ENCODE data around the gene CRHR1. TPM values are rescaled to one million over a fixed set of nuclear protein-coding genes. Genes with fewer than 3 reads are reported as not detected.

The CRHR1 gene
- polyA plus RNA-seq, 2 of the 4 experiments (the other 2 are of a cell fraction): 0.09 to 0.12 TPM

- TF ChIP-seq CTCF (IDR thresholded peaks at IDR 0.05): no peak
Measured at GRCh38 chr17:45734598-45734997, 49.5 kb upstream of the CRHR1 start (continued).

GRCh38 chr17:45735488-45735887 lies 48.6 kb upstream of the CRHR1 start:
- TF ChIP-seq MAFK (IDR thresholded peaks at IDR 0.05; ENCODE audit: partially characterized antibody) (peak; percentile 86), CBX2 (IDR thresholded peaks at IDR 0.05; ENCODE audit: borderline replicate concordance, low read depth) (no peak)
- no peaks in the 10 kb centered on the region for H3K4me1 ChIP-seq
- no peak for DNase-seq (ENCODE audit: low read depth in 1 of 2, low spot score in 1 of 2)
- no peak overlapping the region for H3K27ac ChIP-seq
- H3K9me3 ChIP-seq: peaks cover 22% of the 10 kb centered on the region
- CTCF ChIA-PET: no interaction called here
- WGBS (ENCODE audit: missing lambda C conversion rate): 0% methylated on average over 1 of the region's 1 CpG
- H3K4me3 ChIP-seq: no peak overlapping the region
- POLR2A ChIA-PET: no interaction called here
- no peak overlapping the region for H3K4me2 ChIP-seq
- FAIRE-seq: no peak
- no peak for ATAC-seq

- Histone ChIP-seq H3K27ac (no peak overlapping the region), H3K9me3 (no peaks in the 10 kb centered on the region; the same call in 2 of the 3 replicates), H3K4me2 (no peak overlapping the region), H3K4me3 (no peak overlapping the region), H3K4me1 (no peaks in the 10 kb centered on the region)
- ChIA-PET POLR2A (no interaction called here), CTCF (interaction anchor here (0.7 to 1.9 kb wide), 3 partner anchors 17 to 43 kb away, joined by 3 to 4 read pairs (median 4); no protein-coding TSS in a partner anchor)
- FAIRE-seq: no peak
- no peak for ATAC-seq
- TF ChIP-seq CHD2 (IDR thresholded peaks at IDR 0.05; ENCODE audit: low read length, partially characterized antibody) (no peak), RFX5 (IDR thresholded peaks at IDR 0.05) (no peak), MAFK (IDR thresholded peaks at IDR 0.05; ENCODE audit: partially characterized antibody) (no peak), BCL3 (IDR thresholded peaks at IDR 0.05) (no peak), ZSCAN20 (CRISPR knock-in tag; IDR thresholded peaks at IDR 0.05) (no peak), HOXB13 (CRISPR knock-in tag; IDR thresholded peaks at IDR 0.05; ENCODE audit: low read depth) (no peak), CHD4 (IDR thresholded peaks at IDR 0.05; ENCODE audit: borderline replicate concordance) (no peak), TFCP2L1 (CRISPR knock-in tag; IDR thresholded peaks at IDR 0.05) (no peak), MYC (IDR thresholded peaks at IDR 0.05; ENCODE audit: borderline replicate concordance, low read length) (no peak), RNF2 (IDR thresholded peaks at IDR 0.05; ENCODE audit: borderline replicate concordance, low read depth) (no peak), RARB (CRISPR knock-in tag; IDR thresholded peaks at IDR 0.05) (no peak), EP300 (IDR thresholded peaks at IDR 0.05) (no peak), CEBPB (IDR thresholded peaks at IDR 0.05) (no peak), EHF (CRISPR knock-in tag; IDR thresholded peaks at IDR 0.05) (no peak)
- no peak for DNase-seq (ENCODE audit: low read depth in 1 of 2, low spot score in 1 of 2)
- 75% methylated on average over 2 of the region's 2 CpGs for WGBS (ENCODE audit: missing lambda C conversion rate)
Measured at GRCh38 chr17:45739786-45740185, 44.3 kb upstream of the CRHR1 start.

- TF ChIP-seq PHF8 (IDR thresholded peaks at IDR 0.05; ENCODE audit: borderline replicate concordance, low read depth) (no peak), ELK1 (IDR thresholded peaks at IDR 0.05; ENCODE audit: low read depth, low read length) (no peak), FOSB (CRISPR knock-in tag; IDR thresholded peaks at IDR 0.05) (no peak), CBX8 (IDR thresholded peaks at IDR 0.05) (no peak), RCOR1 (IDR thresholded peaks at IDR 0.05; ENCODE audit: low read depth, low read length) (no peak), HOXA7 (CRISPR knock-in tag; IDR thresholded peaks at IDR 0.05) (no peak), EP300 (IDR thresholded peaks at IDR 0.05) (no peak), TFCP2L1 (CRISPR knock-in tag; IDR thresholded peaks at IDR 0.05) (no peak), CHD4 (IDR thresholded peaks at IDR 0.05; ENCODE audit: borderline replicate concordance) (no peak), NFE2L2 (conservative IDR thresholded peaks at IDR 0.05; ENCODE audit: low read length) (no peak), BHLHE40 (IDR thresholded peaks at IDR 0.05; ENCODE audit: low read depth, low read length) (no peak)
- POLR2A ChIA-PET: no interaction called here
- peak; percentile 63 to 77 for DNase-seq (ENCODE audit: low read depth in 1 of 2, low spot score in 1 of 2)
- no peak overlapping the region for H3K4me2 ChIP-seq
- H3K4me3 ChIP-seq: no peak overlapping the region
- CTCF ChIA-PET: interaction anchor here (1.0 to 1.2 kb wide), 2 partner anchors 42 to 101 kb away, joined by 3 to 4 read pairs; no protein-coding TSS in a partner anchor
- no peak for FAIRE-seq
- peak; percentile 37 to 96; a peak in 3 of 6 replicates for ATAC-seq
- WGBS (ENCODE audit: missing lambda C conversion rate): 61% methylated on average over 5 of the region's 5 CpGs
- no peak overlapping the region for H3K27ac ChIP-seq
- H3K9me3 ChIP-seq: no peaks in the 10 kb centered on the region; the same call in 2 of the 3 replicates
- no peaks in the 10 kb centered on the region for H3K4me1 ChIP-seq
Measured at GRCh38 chr17:45740553-45741330, 43.4 kb upstream of the CRHR1 start.
